GM23338 (cell line): Measurements from ENCODE around the gene ARHGAP42.

ENCODE experiments used
- CREB1 ChIP-seq: fragments of 250-450 bp; sonication (Bioruptor Pico); IDR thresholded peaks from 2 replicates; pipeline ENCODE4 v1.5.0; 2020; ENCODE audit warnings: low read depth, mild to moderate bottlenecking, moderate library complexity
- CTCF ChIP-seq, 2 experiments: fragments of 200-600 bp in 1 of 2; sonication (generic) in 1 of 2; conservative IDR thresholded peaks; 2 replicates each; pipeline versions ENCODE4 v1.5.1 to v1.6.1; 2016 to 2017; ENCODE audit warnings: antibody characterized with exemption in 2 of 2, low read depth in 2 of 2, mild to moderate bottlenecking in 2 of 2, moderate library complexity in 1 of 2
- EZH2 ChIP-seq: fragments of 200-600 bp; sonication (generic); IDR thresholded peaks from one replicate; pipeline ENCODE4 v1.8.0; 2017; ENCODE audit warnings: antibody characterized with exemption, mild to moderate bottlenecking, low read depth; ENCODE audit not compliant: unreplicated experiment
- EZH2phosphoT487 ChIP-seq: fragments of 200-600 bp; sonication (generic); IDR thresholded peaks from one replicate; pipeline ENCODE4 v1.8.1; 2018; ENCODE audit warnings: antibody characterized with exemption; ENCODE audit not compliant: unreplicated experiment
- JUNB ChIP-seq: IDR thresholded peaks from one replicate; pipeline ENCODE4 v1.6.1; 2016; ENCODE audit warnings: antibody characterized with exemption; ENCODE audit not compliant: unreplicated experiment
- NANOG ChIP-seq: IDR thresholded peaks from 2 replicates; pipeline ENCODE4 v1.6.1; 2016; ENCODE audit warnings: antibody characterized with exemption, borderline replicate concordance
- POLR2AphosphoS5 ChIP-seq: IDR thresholded peaks from 2 replicates; pipeline ENCODE4 v1.6.1; 2016; ENCODE audit warnings: antibody characterized with exemption, low read depth
- REST ChIP-seq: IDR thresholded peaks from one replicate; pipeline ENCODE4 v1.6.1; 2018; ENCODE audit warnings: antibody characterized with exemption; ENCODE audit not compliant: unreplicated experiment

GRCh38 chr11:100949443-100949842, 262.4 kb downstream of the ARHGAP42 start:
- TF ChIP-seq CTCF (conservative IDR thresholded peaks at IDR 0.05; ENCODE audit: low read depth in 2 of 2) (no peak), JUNB (no peak), POLR2AphosphoS5 (no peak), CREB1 (CRISPR knock-in tag) (no peak), REST (no peak), EZH2phosphoT487 (no peak), NANOG (no peak), EZH2 (no peak)
